Activated CD4-positive, CD25-positive, alpha-beta regulatory T cell (primary cell): ENCODE data around the gene NAALAD2.
"Not testable (repeated sequence)": the region's sequence is repeated elsewhere in the genome, so short reads cannot be mapped to it uniquely, and the experiment has no call there.

ENCODE experiments used
- DNase-seq, 4 experiments: peaks; one replicate each; lab custom pipeline; 2025; lab: John Stamatoyannopoulos, UW

NAALAD2 gene

DNA sequence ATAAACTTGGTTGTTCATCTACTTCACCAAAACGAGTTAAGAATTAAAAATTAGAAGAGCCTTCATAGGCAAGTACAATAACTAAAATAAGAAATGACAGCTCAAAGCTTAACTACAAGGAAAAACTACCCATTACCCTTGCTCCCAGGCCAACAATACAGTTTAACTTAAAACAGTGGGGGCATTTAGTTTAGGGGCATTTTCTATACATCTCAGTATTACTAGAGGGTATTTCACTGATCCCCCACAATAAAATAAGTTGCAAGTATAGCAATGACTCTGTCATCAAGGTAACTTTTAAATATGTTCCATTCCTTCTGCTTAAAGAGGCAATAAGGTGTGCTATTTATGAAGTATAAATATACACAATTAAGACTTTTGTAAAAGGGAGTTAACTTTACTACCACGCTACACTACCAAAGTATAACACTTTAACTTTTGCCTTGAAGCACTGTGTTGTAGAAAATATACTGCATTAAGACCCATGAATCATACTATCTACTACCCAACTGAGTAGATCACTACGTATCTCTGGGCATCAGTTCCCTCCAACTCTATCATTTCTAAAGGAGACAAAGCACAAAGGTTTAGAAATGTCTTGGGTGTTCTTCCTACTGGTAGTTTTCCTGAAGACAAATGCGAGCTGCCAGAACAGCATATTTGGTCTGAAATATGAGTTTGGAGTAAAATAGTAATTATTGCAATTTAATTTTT, 58.6 kb downstream of the NAALAD2 start:
- no peak for DNase-seq

- DNase-seq, result no peak
These were observed 62.9 kb downstream of the NAALAD2 start for GRCh38 chr11:90197377-90197776.

DNA sequence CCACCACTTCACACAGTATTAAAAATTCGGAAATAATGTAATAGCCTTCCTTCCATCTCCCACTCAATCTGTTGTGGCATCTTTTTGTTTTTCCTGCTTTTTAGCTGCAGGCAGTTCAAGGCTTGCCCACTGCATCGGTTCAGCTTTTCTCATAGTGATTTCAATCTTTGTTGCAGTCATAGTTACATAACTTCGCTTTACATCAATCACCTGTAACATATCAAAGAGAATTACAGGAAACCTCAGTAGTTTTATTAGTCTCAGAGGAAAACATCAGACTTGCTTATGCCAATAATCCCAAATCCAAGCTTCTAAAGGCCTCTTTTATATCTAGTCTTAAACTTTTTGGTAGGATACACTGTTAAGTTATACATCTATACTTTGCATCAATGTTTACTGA, 67.9 kb downstream of the NAALAD2 start:
- DNase-seq, result no peak

- DNase-seq, result no peak
These were observed 69.9 kb downstream of the NAALAD2 start for GRCh38 chr11:90204407-90204806.

GRCh38 chr11:90204832-90205646, 70.6 kb downstream of the NAALAD2 start:
- DNase-seq, result no peak

DNA sequence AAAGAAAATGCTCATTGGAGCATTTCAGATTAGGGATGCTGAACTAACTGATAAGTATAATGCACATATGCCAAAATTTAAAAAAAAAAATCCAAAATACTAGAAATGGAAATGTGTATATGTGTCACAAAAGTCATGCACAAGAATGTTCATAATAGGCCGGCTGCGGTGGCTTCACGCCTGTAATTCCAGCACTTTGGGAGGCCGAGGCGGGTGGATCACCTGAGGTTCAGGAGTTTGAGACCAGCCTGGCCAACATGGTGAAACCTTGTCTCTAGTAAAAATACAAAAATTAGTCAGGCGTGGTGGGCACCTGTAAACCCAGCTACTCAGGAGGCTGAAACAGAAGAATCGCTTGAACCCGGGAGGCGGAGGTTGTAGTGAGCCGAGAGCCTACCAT, 73.5 kb downstream of the NAALAD2 start:
- DNase-seq, result not testable (repeated sequence)

GRCh38 chr11:90208857-90209256, 74.4 kb downstream of the NAALAD2 start:
- no peak for DNase-seq

DNA sequence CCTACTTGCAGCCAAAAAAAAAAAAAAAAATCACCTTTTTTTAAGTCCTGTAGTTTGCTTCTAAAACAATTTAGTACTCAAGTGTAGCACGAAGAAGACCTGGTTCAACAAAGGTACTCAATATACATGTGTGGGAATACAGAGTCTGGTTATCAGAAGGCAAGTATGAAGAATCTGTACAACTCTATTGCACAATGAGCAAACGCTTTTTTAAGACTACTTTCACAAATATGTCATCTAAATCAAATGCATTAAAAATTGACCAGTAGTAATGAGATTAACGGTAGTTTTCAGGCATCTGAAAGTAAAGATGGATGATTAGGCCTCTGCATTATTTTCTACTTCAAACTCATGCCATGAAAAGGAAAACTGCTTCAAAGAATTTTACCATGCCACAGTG, 78.9 kb downstream of the NAALAD2 start:
- no peak for DNase-seq

DNA sequence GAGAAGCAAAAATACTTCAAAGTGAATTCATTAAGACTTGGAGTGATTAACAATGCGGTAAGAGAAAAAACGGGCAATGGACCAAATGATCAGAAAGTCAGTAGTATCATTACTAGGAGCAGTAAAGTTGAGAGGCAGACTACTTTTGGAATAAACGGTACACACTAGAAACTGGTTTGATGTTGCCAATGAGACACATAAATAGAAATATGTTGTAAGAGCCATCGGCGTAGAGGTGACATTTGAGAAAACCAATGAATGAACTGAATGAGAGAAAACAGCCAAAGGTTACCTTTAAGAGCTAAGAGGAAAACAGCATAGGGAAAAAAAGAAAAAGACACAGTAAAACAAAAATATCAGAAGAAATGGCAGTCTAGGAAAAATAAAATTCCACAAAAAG, 82.1 kb downstream of the NAALAD2 start:
- DNase-seq, result no peak

DNA sequence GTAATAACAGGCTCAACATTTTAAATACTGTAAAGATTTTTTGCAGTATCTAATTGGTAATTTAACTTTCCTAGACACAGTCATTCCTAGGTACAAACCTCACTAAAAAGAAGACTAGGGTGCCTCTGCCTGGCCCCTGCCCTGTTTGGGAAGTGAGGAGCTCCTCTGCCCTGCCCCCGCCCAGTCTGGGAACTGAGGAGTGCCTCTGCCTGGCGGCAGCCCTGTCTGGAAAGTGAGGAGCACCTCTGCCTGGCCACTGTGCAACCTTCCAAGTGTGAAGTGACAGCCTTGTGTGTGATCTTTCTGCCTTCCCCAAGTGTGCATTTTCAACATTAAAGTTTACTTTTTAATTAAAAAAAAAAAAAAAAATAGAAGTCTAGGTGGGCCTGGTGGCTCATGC, 84.1 kb downstream of the NAALAD2 start:
- no peak for DNase-seq

DNA sequence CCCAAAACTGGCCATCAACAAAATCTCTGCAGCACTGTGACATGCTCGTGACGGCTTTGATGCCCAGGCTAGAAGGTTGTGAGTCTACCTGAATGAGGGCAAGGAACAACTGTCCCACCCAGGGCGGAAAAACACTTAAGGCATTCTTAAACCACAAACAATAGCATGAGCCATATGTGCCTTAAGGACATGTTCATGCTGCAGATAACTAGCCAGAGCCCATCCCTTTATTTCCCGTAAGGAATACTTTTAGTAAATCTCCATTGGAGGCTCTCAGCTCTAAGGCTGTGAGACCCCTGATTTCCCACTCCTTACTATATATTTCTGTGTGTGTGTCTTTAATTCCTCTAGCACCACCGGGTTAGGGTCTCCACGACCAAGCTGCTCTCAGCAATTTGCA, 85.0 kb downstream of the NAALAD2 start:
- no peak for DNase-seq

- DNase-seq, result no peak
These were observed 85.9 kb downstream of the NAALAD2 start for GRCh38 chr11:90220391-90220790.

- DNase-seq, result no peak
These were observed 87.5 kb downstream of the NAALAD2 start for GRCh38 chr11:90221803-90222458.

GRCh38 chr11:90222459-90223247, 88.2 kb downstream of the NAALAD2 start, which contains the start of gene CHORDC1:
TSS of gene CHORDC1 (minus strand) at chr11:90223049. CDS start at chr11:90222954, 95 bp downstream.
- DNase-seq, result peak; percentile 73 to 87 (median 78)

DNA sequence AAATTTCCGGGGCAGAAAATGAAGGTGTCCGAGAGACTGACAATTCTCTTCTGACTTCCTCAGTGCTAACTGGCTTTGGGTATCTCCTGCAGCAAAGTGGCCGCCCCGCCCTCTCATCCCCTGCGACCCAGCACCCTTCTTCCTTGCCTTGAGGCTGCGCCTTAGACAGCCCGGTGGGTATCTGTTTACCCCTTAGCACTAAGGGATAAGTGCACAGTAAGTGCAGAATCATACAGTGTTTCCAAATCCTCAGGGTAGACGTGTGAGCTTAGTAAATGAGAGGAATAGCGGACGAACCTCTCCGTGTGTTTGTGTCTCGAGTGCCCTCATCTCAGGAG, 88.8 kb downstream of the NAALAD2 start:
- no peak for DNase-seq

DNA sequence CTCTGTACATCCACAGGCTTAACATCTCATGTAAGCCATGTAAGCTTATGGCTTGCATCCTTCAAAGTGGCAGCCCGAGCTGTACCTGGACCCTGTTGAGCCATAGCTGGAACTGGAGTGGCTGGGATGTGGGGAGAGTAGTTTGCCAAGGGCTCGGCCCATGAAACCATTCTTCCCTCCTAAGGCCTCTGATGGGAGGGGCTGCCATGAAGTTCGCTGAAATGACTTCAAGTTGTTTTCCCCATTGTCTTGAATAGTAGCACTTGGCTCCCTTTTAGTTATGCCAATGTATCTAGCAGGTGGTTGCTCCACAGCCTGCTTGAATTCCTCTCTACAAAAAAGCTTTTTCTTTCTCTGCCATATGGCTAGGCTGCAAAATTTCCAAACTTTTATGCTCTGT, 93.6 kb downstream of the NAALAD2 start:
- DNase-seq, result no peak

DNA sequence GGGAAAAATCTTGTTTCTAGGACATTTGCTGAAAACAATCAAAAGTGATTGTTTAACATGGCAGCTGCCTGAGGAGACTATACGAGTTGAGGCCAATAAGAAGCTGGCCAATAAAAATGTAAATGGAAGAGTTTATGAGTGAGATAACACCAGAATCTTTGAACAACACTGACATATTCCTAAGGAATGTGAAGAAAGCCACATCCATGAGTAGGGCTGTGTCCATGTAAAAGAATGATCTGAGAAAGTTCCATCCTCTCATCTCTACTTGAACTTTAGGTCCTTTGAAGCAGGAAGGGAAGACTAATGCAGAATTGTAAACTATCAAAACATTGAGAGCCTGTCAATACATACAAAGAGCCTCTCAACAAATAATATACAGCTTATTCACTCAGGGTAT, 95.3 kb downstream of the NAALAD2 start:
- DNase-seq, result no peak

GRCh38 chr11:90234977-90235376, 100.5 kb downstream of the NAALAD2 start:
- no peak for DNase-seq

- no peak for DNase-seq
These were observed 101.1 kb downstream of the NAALAD2 start for GRCh38 chr11:90235526-90235925.

DNA sequence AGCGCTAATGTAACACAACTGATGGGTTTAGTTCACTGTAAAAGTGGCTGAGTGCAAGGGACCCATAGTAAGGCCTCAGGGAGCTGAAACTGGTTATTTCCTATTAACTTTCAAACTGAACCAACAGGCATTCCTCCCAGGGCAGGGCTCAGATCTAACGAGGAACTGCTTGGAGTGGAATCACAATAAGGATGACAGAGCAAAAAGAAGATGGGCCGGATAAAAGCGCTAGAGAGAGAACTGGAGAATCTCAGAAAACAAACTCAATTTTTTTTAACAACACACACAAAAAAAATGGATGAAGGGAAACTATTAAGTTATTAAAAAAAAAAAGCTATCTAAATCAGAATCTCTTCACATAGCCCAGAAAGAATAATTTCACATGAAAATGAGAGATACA, 102.5 kb downstream of the NAALAD2 start:
- DNase-seq, result no peak

GRCh38 chr11:90239967-90240636, 105.6 kb downstream of the NAALAD2 start:
- DNase-seq, result not testable (repeated sequence)

DNA sequence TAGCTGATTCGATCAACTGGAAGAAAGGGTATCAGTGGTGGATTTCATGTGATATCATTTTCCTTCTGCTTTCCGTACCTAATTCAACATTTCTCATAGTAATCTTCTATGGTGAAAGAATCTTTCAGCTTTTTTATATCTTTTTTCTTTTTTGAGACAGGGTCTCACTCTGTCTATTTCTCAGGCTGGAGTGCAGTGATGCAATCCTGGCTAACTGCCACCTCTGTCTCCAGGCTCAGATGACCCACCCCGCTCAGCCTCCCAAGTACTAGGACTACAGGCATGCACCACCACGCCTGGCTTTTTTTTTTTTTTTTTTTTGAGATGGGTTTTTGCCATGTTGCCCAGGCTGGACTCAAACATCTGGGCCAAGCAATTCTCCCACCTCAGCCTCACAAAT, 107.0 kb downstream of the NAALAD2 start:
- DNase-seq, result no peak
